NCI-H1694 treated with DMSO at 0.1 percent for 48 hours (cell line): ENCODE measurements around the gene SIDT2.
"Not testable (repeated sequence)": the region's sequence is repeated elsewhere in the genome, so short reads cannot be mapped to it uniquely, and the experiment has no call there.

ENCODE experiments used
- DNase-seq: peaks from one replicate; lab custom pipeline; 2025; lab: John Stamatoyannopoulos, UW

The SIDT2 gene

DNA sequence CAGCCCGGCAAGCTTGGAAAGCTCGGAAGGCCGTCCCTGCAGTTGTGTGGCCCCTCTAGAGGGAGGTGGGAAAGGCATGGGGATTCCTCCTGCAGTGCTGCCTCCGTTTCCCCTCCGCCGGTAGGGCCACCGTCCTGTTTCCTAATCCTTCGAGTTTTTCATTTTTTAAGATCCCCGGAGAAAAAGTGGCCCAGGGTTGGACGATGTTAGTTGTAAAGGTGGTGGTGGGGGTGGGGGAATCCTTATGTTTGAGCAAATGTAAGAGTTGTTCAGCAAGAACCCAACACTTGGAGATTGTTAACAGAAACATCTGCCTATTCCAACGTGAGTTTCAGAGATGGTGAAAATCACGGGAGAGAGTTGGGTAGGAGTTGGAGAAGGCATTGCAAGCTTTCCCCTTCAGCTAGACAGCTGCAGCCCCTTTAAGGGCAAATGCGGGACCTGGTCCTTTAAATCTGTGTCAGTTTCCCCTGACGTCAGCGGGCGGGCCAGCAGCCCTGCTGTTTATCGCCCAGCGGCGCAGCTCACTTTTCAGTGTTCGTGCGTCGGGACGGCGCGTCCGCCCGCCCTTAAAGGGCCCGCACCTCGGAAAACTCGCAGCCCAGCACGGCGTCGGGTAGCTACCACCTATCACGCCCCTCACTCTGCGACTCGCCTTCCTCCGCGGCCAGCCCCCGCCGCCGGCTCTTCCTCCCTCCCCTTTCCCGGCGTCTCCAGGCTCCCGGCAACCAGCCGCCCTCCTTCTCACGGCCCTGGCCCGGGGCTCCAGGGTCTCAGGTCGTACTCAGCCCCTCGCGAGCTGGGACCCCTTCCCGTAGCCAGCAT, at the start of gene SIDT2:
Gene SIDT2 (plus strand): TSS at position 534 of the 825 bp plus-strand sequence. CDS start 521 bp downstream, outside the sequence.
- DNase-seq = peak; percentile 25

DNA sequence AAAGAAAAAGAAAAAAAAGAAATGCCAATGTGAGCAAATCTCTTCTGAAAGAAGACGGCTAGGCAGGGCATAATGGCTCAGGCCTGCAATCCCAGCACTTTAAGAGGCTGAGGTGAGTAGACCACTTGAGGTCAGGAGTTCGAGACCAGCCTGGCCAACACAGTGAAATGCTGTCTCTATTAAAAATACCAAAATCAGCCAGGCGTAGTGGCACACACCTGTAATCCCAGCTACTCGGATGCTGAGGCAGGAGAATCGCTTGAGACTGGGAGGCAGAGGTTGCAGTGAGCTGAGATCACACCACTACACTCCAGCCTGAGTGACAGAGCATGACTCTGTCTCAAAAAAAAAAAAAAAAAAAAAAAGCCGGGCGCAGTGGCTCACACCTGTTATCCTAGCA, 48.1 kb upstream of the SIDT2 start:
- not testable (repeated sequence) for DNase-seq

DNA sequence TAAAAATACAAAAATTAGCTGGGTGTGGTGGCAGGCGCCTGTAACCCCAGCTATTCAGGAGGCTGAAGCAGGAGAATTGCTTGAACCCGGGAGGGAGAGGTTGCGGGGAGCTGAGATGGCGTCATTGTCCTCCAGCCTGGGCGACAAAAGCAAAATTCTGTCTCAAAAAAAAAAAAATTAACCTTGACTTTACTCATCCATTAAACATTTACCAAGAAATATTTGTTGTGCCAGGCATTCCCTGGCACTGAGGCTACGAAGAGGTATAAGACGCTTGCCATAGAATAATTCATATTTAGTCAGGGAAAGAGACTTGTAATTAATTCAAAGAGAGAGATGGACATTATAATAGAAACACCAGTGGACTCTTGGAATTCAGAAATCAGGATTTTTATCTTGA, 47.7 kb upstream of the SIDT2 start:
- no peak for DNase-seq

DNA sequence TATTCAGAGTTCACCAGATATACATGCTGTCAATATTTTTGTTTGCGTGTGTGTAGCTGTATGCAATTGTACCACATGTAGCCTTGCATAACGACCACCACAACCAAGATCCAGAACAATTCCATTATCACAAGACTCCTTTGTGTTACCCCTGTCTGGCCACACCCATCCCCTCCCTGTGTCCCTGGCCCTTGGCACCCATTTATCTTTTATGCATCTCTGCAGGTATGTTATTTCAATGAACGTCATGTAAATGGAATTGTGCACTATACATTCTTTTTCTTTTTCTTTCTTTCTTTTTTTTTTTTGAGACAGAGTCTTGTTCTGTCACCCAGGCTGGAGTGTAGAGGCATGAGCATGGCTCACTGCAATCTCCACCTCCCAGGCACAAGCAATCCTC, 44.1 kb upstream of the SIDT2 start:
- no peak for DNase-seq

DNA sequence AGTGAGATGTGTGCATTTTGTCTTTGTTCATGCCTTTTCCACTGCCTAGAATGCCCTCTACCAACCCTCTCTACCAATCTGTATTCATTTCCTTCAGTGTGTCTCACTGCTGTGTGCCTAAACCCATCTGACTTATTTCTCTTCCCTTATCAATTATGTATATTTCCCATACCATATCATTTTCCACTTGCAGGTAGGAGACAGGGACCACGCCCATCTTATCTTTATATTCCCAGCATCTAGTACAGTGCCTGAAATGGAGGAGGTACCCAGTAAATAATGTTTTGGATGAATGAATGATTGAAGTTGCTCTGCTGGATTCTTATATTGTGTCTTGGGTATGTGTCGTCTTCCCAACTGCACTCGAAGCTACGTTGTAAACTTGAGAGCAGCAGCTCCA, 43.6 kb upstream of the SIDT2 start:
- DNase-seq = not testable (repeated sequence)

DNA sequence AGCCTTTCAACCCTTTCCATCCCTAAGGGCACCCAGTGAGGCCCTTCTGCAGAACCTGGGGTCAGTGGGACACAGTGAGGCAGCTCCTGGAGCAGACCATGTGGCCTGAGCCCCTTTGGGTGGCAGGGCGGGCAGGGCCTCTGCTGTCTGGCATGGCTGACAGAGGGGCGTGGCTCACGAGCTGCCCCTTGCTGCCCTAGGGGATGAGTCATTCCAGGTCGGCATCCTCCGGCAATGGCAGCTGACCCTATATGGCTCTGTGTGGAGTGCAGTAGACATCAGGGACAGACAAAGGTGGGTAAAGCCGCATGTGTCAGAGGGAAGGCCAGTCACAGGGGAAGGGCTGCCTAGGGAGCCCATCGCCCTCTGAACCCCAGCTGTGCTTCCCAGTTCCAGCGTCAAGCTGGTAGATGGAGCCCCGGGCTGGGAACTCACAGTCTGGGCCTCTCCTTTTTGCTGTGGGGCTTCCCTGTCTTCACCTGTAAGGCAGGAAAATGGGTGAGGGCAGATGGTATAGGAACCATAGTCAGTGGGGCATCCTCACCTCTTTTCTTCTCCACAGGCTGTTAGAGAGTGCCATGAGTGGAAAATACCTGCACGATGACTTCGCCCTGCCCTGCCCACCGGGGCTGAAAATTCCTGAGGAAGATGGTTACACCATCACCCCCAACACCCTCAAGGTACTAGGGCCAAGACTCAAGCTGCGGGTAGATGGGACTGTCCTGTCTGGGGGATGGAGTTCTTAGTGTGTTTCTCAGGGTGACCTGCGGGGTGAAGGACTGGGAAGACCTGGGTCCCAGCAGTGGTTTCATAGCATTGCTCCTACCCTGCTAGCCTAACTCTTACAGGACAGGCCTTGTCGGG, 41.1 kb upstream of the SIDT2 start:
- not testable (repeated sequence) for DNase-seq

DNA sequence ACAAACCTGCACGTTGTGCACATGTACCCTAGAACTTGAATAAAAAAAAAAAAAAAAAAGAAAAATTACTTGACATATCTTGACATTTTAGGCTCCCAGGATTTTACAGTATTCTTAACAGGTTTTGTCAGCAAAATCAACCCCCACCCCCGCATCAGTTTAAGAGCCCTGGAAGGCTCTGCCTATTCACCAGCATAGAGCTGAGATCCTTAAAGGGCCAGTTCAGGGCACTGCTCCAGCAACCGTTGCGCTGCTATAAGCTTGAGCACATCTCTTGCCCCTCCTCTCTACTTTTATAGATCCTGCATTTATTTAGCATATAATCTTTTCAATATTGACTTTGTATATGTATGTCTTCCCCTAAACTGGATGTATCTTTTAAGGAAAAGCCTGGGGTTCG, 35.2 kb upstream of the SIDT2 start:
- no peak for DNase-seq

DNA sequence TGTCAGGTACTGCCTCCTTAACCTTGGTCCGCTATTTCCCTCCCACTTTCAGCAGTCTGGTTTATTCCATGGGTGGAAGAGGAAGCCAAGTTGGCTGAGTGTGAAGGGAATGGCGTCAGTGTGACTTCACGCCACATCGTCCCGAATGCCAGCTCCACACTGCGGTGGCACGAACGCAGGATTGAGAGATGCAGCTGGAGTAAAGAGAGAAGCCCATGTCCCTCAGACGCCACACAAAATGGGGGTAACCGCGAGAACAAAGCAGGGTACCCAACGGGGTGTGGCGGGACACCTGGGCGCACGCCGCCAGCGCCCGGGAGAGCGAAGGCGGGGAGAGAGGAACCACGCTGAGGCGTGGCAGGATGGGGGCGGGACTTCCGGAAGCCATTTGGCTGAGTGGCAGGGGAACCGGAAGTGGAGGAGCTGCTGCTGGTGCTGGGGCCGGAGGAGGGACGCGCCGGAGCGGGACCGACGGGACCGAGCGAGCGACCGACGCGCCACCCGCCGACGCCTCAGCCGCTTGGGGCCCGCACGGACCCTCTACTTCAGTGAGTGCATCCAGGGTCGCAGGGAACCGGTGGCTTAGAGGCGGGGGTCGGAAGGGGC, 34.6 kb upstream of the SIDT2 start, which contains the start of gene PAFAH1B2:
Gene PAFAH1B2 (plus strand): TSS at position 417 of the 606 bp plus-strand sequence. CDS start 8,161 bp downstream, outside the sequence.
- peak; percentile 53 for DNase-seq

DNA sequence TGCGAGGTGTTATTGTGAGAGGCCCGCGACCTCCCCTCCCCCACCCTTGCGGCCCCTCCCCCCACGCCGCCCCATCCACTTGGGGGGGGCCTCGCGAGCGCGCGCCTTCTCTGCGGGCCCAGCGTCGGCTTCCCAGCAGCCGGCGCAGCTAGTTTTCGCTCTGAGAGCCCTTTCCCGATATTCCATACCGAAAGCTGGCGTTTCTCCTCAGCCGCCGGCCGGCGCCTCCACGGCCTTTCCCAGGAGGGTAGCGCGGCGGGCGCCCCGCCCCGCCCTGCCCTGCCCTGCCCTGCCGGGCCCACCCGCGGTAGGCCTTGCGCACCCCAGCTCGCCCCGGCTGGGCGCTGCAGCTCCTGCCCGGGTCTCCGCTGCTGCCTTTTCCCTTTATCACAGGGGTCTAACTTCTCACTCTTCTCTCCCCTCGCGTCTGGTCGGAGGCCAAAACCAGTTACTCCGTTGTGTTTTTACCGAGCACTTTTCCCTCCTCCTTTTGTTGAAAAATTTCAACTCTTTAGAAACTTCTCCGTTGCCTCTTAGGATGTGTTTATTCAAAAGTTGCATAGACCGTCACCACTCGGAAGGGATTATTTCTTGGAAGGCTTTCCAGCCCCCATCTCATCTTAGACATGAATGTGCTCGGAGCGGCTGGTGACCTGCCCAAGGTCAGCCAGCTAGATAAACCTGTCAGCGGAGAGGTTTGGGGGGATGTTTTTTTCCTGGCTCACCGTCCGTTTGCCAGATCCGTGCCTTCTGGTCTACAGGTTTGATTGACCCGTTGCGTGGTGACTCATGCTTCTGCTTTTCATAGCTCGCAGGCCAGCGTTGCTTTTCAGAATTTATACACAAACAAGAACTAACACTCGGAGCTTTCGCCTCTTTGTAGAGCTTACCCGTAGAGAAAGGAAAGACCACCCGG, 33.8 kb upstream of the SIDT2 start:
- no peak for DNase-seq

DNA sequence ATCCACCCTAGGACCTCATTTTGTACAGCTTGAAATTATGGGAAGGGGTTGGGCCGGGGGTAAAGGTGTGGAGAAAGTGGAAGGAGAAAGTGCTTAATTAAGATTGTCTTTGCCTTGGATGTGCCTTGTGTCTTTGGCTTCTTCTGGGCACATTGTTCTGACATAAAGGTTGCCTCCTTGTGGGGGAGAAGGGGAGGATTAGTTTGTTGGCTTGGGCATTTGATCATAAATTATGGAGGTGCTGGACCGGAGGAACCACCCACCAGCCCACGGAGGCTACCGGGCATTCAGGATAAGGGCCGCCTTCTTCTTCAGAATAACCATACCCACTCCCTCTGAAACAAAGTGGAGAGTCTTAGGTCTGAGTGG, 33.2 kb upstream of the SIDT2 start:
- DNase-seq = no peak

DNA sequence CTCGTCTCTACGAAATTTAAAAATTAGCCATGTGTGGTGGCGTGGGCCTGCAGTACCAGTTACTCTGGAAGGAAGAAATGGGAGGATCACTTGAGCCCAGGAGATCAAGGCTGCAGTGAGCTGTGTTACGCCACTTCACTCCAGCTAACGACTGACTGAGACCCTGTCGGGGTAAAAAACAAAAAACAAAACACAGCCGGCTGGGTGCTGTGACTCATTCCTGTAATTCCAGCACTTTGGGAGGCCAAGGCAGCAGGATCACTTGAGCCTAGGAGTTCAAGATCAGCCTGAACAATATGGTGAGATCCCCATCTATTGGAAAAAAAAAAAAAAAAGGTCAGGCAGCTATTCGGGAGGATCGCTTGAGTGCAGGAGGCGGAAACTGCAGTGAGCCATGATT, 32.0 kb upstream of the SIDT2 start:
- no peak for DNase-seq

DNA sequence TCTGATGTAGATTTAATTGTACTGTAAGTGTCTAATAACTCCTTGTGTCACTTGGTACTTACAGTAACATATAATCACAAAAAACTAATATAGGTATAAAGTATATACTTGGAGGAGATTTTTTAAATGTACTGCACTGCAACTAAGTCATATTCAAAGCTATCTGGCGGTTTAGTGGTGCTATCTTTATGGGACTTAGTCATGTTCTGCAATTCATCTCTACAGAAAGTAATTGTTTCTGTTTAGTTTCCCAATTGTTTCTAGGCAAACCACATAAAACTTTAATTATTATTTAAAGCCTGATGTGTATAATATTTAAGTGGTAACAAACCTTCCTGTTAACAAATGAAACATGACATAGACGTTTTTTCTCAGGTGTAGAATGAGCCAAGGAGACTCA, 26.5 kb upstream of the SIDT2 start:
- DNase-seq = no peak

DNA sequence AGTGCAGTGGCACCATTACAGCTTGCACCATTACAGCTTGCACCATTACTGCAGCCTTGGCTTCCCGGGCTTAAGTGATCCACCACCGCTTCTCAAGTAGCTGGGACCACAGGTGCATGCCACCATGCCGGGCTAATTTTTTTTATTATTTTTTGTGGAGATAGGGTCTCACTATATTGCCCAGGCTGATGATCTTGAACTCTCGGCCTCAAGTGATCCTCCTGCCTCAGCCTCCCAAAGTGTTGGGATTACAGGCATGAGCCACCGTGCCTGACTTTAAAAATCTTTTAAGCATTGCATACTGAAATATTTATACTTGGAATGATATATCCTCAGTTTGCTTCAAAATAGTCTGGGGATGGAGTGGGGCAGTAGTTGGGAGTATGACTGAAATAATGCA, 24.1 kb upstream of the SIDT2 start:
- DNase-seq = no peak

DNA sequence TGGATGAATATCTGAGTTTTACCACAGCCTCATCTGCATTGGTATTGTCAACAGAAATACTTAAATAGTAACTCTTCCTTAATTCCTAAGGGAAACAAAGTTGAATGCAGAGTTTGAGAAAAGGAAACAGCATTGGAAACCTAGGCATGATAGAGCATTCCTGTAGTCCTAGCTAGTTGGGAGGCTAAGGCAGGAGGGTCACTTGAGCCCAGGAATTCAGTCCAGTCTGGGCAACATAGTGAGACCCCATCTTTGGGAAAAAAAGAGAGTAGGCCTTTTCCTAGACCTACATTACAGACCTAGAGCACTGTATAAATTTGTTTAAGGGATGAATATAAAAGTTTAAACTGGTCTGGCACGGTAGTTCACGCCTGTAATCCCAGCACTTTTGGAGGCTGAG, 21.0 kb upstream of the SIDT2 start:
- no peak for DNase-seq

DNA sequence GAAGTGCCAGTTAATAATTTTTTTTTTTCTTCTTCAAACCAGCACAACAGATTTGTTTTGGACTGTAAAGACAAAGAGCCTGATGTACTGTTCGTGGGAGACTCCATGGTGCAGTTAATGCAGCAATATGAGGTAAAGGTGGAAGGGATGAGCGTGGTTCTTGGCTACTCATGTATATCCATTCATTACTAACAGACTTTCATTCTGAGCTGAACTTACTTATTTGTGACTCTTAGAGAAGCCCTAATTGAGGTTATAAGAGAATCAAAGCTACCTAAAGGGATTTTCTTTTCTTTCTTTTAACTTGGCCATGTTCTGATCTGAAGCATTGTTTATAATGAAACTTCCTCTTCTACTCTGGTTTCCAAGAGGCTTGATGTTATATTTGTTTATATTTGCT, 18.7 kb upstream of the SIDT2 start:
- DNase-seq = no peak

DNA sequence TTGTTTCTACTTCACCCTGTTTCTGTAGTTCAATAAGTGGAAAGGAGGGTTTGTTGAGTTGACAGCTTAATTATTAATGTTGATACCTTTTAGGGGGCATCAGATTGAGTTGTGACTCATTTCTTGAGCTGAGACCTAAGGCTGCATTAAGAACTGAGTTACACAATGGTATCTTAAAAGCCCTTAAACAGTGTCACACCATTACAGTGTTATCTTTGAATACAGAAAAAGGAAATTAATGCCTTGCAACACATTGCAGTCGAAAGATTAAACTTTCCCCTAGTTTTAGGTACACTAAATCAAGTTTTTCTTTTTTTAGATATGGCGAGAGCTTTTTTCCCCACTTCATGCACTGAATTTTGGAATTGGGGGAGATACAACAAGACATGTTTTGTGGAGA, 17.7 kb upstream of the SIDT2 start:
- DNase-seq = no peak

DNA sequence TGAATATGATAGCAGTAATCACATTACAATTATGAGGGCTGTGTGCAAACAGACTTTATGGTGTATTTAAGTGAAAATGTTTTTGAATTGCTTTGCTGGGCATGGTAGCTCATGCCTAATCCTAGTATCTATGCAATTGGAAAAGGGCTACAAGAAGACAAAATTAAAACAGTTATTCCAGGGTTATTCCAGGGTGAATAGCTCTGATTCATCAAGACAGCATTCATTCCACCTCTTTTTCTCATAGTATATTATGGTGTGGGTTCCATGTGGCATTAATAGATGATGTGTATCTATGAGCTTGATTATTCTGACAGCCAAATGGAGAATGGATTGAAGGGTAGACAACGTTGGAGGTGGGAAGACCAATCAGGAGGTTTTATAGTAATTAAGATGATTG, 12.1 kb upstream of the SIDT2 start:
- no peak for DNase-seq

DNA sequence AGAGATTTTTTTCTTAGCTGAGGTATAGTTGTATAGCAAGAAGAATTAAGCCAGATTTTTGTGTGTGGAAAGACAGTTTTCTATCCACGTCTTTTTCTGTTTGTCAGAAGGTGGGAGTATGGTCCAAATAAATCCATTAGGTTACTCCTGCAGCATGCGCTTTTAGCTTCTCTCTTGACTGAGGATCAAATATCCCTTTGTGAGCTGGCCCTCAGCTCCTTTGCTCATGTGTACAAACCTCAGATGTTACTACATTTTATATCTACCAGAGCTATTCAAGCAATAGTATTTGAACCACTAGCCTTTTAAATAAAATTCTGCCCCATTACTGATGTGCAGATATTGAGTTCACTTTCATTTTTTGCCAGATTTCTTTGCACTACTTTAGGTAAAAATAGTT, 8.8 kb upstream of the SIDT2 start:
- DNase-seq = no peak

DNA sequence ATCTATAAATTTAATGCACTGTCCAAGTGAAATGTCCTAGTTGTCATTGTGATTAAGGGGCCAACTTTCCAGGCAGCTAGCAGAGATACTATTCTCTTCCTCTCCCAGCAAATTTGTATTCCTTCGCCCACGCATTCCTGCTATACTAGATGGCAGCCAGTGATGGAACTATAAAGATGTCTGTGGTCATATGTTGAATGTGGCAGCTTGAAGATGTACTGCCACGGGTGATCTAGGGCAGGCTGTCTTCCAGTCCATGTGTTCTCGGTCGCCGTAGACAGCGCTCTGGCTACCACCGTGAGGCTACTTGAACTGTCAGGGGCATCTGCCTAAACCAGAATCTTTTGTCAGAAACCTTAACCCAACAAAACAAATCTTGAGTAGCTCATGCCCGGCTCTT, 8.3 kb upstream of the SIDT2 start:
- no peak for DNase-seq

DNA sequence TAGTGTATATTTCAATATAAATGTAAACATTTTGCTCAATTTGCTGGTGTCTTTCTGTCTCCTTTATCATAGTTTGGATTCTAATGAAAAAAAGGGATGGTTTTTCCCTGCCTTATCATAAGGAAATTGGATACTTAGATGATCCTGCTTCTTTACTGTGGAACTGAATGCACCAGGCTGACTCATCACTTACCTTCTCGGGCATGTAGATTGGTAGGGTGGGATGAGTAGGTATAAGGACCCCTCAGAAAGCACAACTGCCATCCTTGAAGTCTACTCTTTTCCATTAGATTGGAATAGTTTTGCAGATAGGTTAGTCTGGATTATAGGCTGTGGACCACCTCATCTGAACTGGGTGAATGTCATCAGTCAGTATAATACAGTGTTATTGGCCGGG, 7.5 kb upstream of the SIDT2 start:
- no peak for DNase-seq

DNA sequence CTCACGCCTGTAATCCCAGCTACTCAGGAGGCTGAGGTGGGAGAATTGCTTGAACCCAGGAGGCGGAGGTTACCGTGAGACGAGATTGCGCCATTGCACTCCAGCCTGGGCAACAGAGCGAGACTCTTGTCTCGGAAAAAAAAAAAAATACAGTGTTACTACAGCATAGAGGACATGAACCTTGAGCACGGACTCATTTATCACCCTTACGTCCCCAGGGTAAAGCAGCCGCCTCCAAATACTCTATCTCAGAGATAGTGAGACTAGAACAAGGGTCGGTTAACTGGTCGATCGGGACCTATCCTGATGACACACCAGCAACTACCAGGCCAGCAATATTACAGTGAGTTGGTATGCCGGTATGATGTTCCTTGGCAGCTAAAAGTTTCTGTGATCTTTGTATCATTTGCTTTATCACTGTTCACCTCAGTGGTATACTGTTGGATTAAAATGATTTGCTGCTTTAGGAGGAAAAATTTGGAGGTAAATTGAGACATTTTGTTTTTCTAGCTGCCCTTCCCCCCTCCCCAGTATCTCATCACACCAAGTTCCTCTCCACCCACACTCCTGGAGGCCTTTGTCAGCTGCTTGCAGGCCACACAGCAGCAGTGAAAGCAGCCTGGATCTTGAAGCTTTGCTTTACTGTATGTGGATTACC, 7.0 kb upstream of the SIDT2 start:
- DNase-seq = no peak
